HepG2 (cell line): ENCODE data around the gene RRP12. TPM values are rescaled to one million over a fixed set of nuclear protein-coding genes. Genes with fewer than 3 reads are reported as not detected.

Experiments used
- CAMTA2 ChIP-seq: sonication (generic); formaldehyde crosslinking; IDR thresholded peaks from 2 replicates; pipeline ENCODE4 v1.4.0; 2020; ENCODE audit warnings: mild to moderate bottlenecking, missing genetic modification reagents, borderline replicate concordance
- CCAR2 ChIP-seq: fragments of 200-400 bp; formaldehyde crosslinking; optimal IDR thresholded peaks from 2 replicates; pipeline ENCODE3; 2018; ENCODE audit warnings: low read depth, mild to moderate bottlenecking, low read length, moderate library complexity
- DNMT3B ChIP-seq: conservative IDR thresholded peaks from 2 replicates; pipeline ENCODE4 v1.6.1; 2016; ENCODE audit warnings: missing biosample characterization, control low read depth
- LCORL ChIP-seq, 2 experiments: fragments of 450-650 bp in 1 of 2; sonication (generic) in 1 of 2; formaldehyde crosslinking in 1 of 2; IDR thresholded peaks; 2 replicates each; pipeline versions ENCODE4 v1.5.0 to v1.6.1; 2017 to 2020; ENCODE audit warnings: antibody characterized with exemption in 1 of 2, missing genetic modification reagents in 1 of 2
- MAFF ChIP-seq: IDR thresholded peaks from 2 replicates; pipeline ENCODE4 v1.6.1; 2011; ENCODE audit warnings: low read depth, low read length, improper control_type of control experiment
- MIER2 ChIP-seq: IDR thresholded peaks from 2 replicates; pipeline ENCODE4 v1.6.1; 2016; ENCODE audit warnings: missing biosample characterization, missing genetic modification reagents
- MTA1 ChIP-seq: sonication (generic); formaldehyde crosslinking; IDR thresholded peaks from 2 replicates; pipeline ENCODE4 v1.4.0; 2020; ENCODE audit warnings: missing genetic modification reagents, mild to moderate bottlenecking, borderline replicate concordance
- ONECUT2 ChIP-seq: sonication (generic); formaldehyde crosslinking; IDR thresholded peaks from 2 replicates; pipeline ENCODE4 v1.4.0; 2020; ENCODE audit warnings: missing genetic modification reagents
- SNAPC2 ChIP-seq: sonication (generic); formaldehyde crosslinking; IDR thresholded peaks from 2 replicates; pipeline ENCODE4 v1.8.1; 2022; ENCODE audit warnings: mild to moderate bottlenecking, missing genetic modification reagents
- SOX13 ChIP-seq, 3 experiments: fragments of 450-650 bp in 1 of 3; sonication (generic) in 1 of 3; formaldehyde crosslinking in 1 of 3; IDR thresholded peaks in 2 of 3; conservative IDR thresholded peaks in 1 of 3; 2 replicates each; pipeline versions ENCODE4 v1.5.0 to v1.6.1; 2016 to 2020; ENCODE audit warnings: antibody characterized with exemption in 1 of 3, mild to moderate bottlenecking in 1 of 3, missing compliant biosample characterization in 1 of 3, missing genetic modification reagents in 1 of 3, moderate library complexity in 1 of 3
- TBX3 ChIP-seq: fragments of 450-650 bp; IDR thresholded peaks from 2 replicates; pipeline ENCODE4 v1.6.1; 2017; ENCODE audit warnings: antibody characterized with exemption, mild to moderate bottlenecking, inconsistent platforms, borderline replicate concordance
- TEF ChIP-seq: sonication (generic); formaldehyde crosslinking; IDR thresholded peaks from 2 replicates; pipeline ENCODE4 v1.5.0; 2020; ENCODE audit warnings: missing genetic modification reagents
- THAP9 ChIP-seq: sonication (generic); formaldehyde crosslinking; IDR thresholded peaks from 2 replicates; pipeline ENCODE4; 2020; ENCODE audit warnings: missing genetic modification reagents, mild to moderate bottlenecking, borderline replicate concordance
- ZNF292 ChIP-seq: sonication (generic); formaldehyde crosslinking; IDR thresholded peaks from 2 replicates; pipeline ENCODE4 v1.8.1; 2022; ENCODE audit warnings: mild to moderate bottlenecking, low read depth, missing genetic modification reagents, borderline replicate concordance
- ZNF326 ChIP-seq: sonication (generic); formaldehyde crosslinking; IDR thresholded peaks from 2 replicates; pipeline ENCODE4 v1.4.0; 2020; ENCODE audit warnings: missing genetic modification reagents, borderline replicate concordance
- ZNF33A ChIP-seq: sonication (generic); formaldehyde crosslinking; IDR thresholded peaks from 2 replicates; pipeline ENCODE4 v1.5.1; 2020; ENCODE audit warnings: missing genetic modification reagents, mild to moderate bottlenecking, moderate library complexity, borderline replicate concordance
- ZNF546 ChIP-seq: sonication (generic); formaldehyde crosslinking; conservative IDR thresholded peaks from 2 replicates; pipeline ENCODE4 v1.8.1; 2023; ENCODE audit warnings: mild to moderate bottlenecking, missing genetic modification reagents
- ZNF703 ChIP-seq: sonication (generic); formaldehyde crosslinking; IDR thresholded peaks from 2 replicates; pipeline ENCODE4 v1.5.1; 2020; ENCODE audit warnings: missing genetic modification reagents, mild to moderate bottlenecking, moderate library complexity, borderline replicate concordance
- ZNF746 ChIP-seq: sonication (generic); formaldehyde crosslinking; IDR thresholded peaks from 2 replicates; pipeline ENCODE4 v1.8.0; 2022; ENCODE audit warnings: mild to moderate bottlenecking, missing genetic modification reagents
- ZNF878 ChIP-seq: sonication (generic); formaldehyde crosslinking; IDR thresholded peaks from 2 replicates; pipeline ENCODE4 v1.8.1; 2023; ENCODE audit warnings: mild to moderate bottlenecking, missing genetic modification reagents, moderate library complexity
- polyA plus RNA-seq, 8 experiments: library from polyadenylated mRNA; depleted of rRNA in 3 of 8; stranded (reverse) in 7 of 8; unstranded in 1 of 8; fragments of >200 nt; fragmentation: Illumina TruSeq in 4 of 8; extraction: Trizol in 4 of 8; gene quantifications; 2 replicates each; pipeline versions ENCODE4 v1.2.1 to v1.2.3, GENCODE V29; 2011 to 2016; ENCODE audit warnings: low read depth in 4 of 8, missing spikeins in 1 of 8, mixed read lengths in 1 of 8; ENCODE audit not compliant: insufficient read depth in 1 of 8
- total RNA-seq, 5 experiments: library from RNA; depleted of rRNA; stranded (reverse); fragments of >200 nt; fragmentation: Illumina TruSeq; extraction: Trizol; gene quantifications; 2 replicates each; pipeline ENCODE4 v1.2.3, GENCODE V29; 2016; ENCODE audit warnings: low read depth in 1 of 5

RRP12 gene
- total and polyA plus RNA-seq, 2 of the 13 experiments (the other 11 are each of a cell fraction or from before 2014, with no cell fraction given) = 13.2 to 39.4 TPM

DNA sequence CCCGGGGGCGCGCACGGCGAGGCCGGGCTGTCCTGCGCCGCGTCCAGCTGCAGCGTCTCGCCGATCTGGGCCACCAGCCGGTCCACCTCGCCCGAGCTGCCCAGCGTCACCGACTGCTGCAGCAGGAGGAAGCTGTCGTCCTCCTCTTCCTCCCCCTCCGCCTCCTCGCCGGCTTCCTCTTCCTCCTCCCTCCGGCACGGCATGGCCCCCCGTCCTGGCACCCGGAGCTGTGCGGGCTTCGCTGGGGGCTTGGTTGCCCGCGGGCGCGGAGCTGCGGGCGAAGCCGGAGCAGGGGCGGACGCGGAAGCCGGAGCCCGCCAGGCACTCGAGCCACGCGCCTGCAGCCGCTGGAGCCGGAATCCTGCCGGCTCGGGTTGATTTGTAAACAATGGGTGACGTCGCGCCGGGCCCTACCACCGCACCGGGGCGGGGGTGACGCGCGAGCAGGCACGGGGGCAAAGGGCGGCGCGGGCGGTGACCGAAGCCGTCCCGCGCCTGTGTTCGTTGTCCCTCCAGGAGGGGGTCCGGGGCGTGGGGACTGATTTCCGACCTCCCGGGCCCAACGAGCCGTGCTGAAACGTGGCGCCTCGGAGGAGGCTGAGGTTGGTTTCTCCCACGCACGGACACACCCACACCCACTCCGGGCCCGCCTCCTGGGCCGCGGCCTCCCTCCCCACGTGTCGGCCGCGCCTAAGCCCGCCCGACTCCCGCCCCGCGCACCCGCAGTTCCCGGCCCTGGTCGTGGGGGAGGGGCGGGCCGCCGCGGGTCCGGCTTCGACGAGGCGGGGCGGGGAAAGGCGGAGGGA lies 66.6 kb downstream of the RRP12 start, which contains the start of gene FRAT2 (continued):
- TF ChIP-seq TBX3 (peak; percentile 62; the same call in 1 of the 2 replicates), THAP9 (CRISPR knock-in tag) (0 out of 2 replicates have a peak, but pooled peaks have one; percentile 50), MAFF (no peak), ZNF746 (CRISPR knock-in tag) (no peak; the same call in 1 of the 2 replicates), SNAPC2 (CRISPR knock-in tag) (peak; percentile 88; the same call in 1 of the 2 replicates), CAMTA2 (CRISPR knock-in tag) (peak; percentile 71; the same call in 1 of the 2 replicates), MIER2 (no peak), ZNF703 (no peak), ZNF292 (CRISPR knock-in tag) (no peak), ZNF546 (CRISPR knock-in tag) (0 out of 2 replicates have a peak, but pooled peaks have one; percentile 21), ZNF326 (CRISPR knock-in tag) (no peak), ONECUT2 (CRISPR knock-in tag) (no peak), DNMT3B (CRISPR knock-in tag) (no peak), MTA1 (CRISPR knock-in tag) (no peak), ZNF878 (CRISPR knock-in tag) (no peak), TEF (CRISPR knock-in tag) (0 out of 2 replicates have a peak, but pooled peaks have one; percentile 49), SOX13 (IDR thresholded peaks at IDR 0.05) (no peak), SOX13 (CRISPR knock-in tag; conservative IDR thresholded peaks at IDR 0.05 in 1 of 2, IDR thresholded peaks at IDR 0.05 in 1 of 2) (peak in 1 of 2 experiments; percentile 79; a peak in 2 of 4 replicates), ZNF33A (no peak), CCAR2 (no peak), LCORL (IDR thresholded peaks at IDR 0.05) (no peak), LCORL (CRISPR knock-in tag; IDR thresholded peaks at IDR 0.05) (no peak; the same call in 1 of the 2 replicates)
